Stimulated activated effector memory CD8-positive, alpha-beta T cell treated with anti-CD3 and anti-CD28 coated beads, Interleukin-12 subunit alpha, Interleukin-12 subunit beta, amount 100 ng/mL, for 72 hours (primary cell): Measurements from ENCODE around the gene CCDC184.
A peak's percentile ranks its signal among the peaks of the same experiment; 100 is the strongest.

ENCODE experiments used
- ATAC-seq: fragments of 150-1000 bp; cut with Tn5 transposase; 2 replicates; pipeline ENCODE4 v1.10.0; 2021
- DNase-seq, 2 donors: peaks; one replicate each; pipeline ENCODE4 v3.0.0; 2021 to 2022; ENCODE audit warnings: low spot score in 2 of 2
- H3K27ac Mint-ChIP-seq: one replicate; pipeline ENCODE4 v1.8.0; 2022; ENCODE audit warnings: mild to moderate bottlenecking, mixed read lengths
- H3K36me3 Mint-ChIP-seq: one replicate; pipeline ENCODE4 v1.8.0; 2022; ENCODE audit warnings: mild to moderate bottlenecking, mixed read lengths
- H3K4me1 Mint-ChIP-seq: one replicate; pipeline ENCODE4 v1.8.0; 2022; ENCODE audit warnings: mixed read lengths
- H3K4me3 Mint-ChIP-seq: one replicate; pipeline ENCODE4 v1.8.0; 2022; ENCODE audit warnings: mild to moderate bottlenecking, mixed read lengths
- H3K9me3 Mint-ChIP-seq: one replicate; pipeline ENCODE4 v1.8.0; 2022; ENCODE audit warnings: mixed read lengths

CCDC184 gene

DNA sequence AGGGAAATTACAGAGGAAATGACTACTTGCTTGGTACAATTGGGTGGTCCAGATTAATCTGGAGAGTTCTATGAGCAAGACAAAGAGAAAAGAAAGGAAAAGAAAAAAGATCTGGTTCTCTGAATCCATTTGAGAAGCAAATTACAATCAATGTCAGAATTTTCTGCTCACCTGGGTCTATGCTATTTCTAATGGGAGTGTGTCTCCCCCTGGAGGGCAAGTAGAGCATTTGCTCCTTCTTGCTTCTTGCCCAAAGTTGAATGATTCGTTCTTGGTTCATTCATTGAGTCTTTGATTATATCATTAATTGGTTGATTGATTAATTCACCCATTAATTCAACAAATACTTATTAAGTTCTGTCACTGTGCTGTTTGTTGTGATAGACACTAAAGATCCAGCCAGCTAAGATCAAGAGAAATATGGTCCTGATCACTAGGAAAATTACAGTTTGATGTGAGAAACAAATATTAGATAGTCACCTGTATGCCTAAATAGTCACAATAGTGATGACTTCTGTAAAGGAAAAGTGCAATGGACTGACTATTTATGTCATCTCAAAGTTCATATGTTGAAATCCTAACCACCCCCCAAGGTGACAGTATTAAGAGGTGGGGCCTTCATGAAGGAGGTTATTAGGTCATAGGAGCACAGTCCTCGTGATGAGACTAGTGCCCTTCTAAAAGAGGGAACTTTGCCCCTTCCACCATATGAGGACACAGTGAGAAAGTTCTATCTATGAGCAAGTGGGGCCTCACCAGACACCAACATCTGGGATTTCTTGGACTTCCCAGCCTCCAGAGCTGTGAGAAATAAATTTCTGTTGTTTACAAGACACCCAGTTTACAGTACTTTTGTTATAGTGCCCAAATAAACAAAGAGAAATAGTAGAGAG, 18.1 kb upstream of the CCDC184 start:
- Mint-ChIP-seq H3K9me3 (no peaks in the 10 kb centered on the region), H3K4me1 (no peaks in the 10 kb centered on the region), H3K27ac (no peak overlapping the region), H3K4me3 (no peak overlapping the region), H3K36me3 (no peaks in the 10 kb centered on the region)
- DNase-seq (peak in 1 of 2 donors; percentile 38), ATAC-seq (peak; percentile 60)

GRCh38 chr12:48169011-48169410, 14.4 kb upstream of the CCDC184 start:
- no peak for DNase-seq
- ATAC-seq, result no peak
- Mint-ChIP-seq H3K27ac (no peak overlapping the region), H3K36me3 (no peaks in the 10 kb centered on the region), H3K4me1 (no peaks in the 10 kb centered on the region), H3K9me3 (no peaks in the 10 kb centered on the region), H3K4me3 (no peak overlapping the region)

- no peak for DNase-seq
- Mint-ChIP-seq H3K4me1 (peaks cover 11% of the 10 kb centered on the region), H3K36me3 (no peaks in the 10 kb centered on the region), H3K4me3 (peak overlapping the region; percentile 3), H3K9me3 (no peaks in the 10 kb centered on the region), H3K27ac (no peak overlapping the region)
- no peak for ATAC-seq
Measured at GRCh38 chr12:48175613-48176416, 7.6 kb upstream of the CCDC184 start.

DNA sequence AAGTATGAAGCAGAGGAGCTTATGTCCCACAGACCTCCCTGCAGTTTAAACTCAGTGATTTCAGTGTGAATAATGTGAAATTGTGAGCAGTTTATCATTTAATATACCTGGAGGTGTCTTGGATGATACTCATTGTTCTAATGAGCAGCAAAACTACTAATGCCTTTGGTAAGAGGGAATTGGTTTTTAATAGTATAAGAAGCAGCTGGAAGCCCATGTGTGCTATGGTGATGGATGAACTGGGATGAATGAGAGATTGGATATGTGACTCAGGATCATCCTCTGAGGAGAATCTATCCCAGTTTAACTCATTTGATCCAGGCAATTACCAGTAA, 7.1 kb upstream of the CCDC184 start:
- Mint-ChIP-seq H3K27ac (no peak overlapping the region), H3K4me3 (no peak overlapping the region), H3K9me3 (no peaks in the 10 kb centered on the region), H3K4me1 (peaks cover 11% of the 10 kb centered on the region), H3K36me3 (no peaks in the 10 kb centered on the region)
- DNase-seq (no peak), ATAC-seq (no peak)

GRCh38 chr12:48177982-48178381, 5.5 kb upstream of the CCDC184 start:
- Mint-ChIP-seq H3K9me3 (no peaks in the 10 kb centered on the region), H3K4me3 (no peak overlapping the region), H3K4me1 (peaks cover 20% of the 10 kb centered on the region), H3K36me3 (no peaks in the 10 kb centered on the region), H3K27ac (no peak overlapping the region)
- no peak for ATAC-seq
- DNase-seq, result no peak

DNA sequence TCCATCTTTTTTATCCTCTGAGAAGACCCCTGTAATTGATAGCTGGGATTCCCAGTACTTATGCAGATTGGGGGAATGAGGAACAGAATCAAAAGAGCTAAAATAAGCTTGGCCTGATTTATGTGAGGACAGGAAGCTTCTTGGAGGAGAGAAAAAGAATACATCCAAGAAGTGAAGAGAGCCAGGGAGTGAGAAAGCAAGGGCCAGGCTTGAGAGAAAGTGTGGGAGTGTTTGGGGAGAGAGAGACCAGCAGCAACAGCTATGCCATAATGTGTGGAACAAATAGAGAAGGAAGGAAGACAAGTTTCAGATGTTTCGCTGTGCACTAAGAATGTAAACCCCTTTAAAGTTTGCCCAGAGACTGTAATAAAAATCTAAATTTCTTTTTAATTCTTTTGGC, 4.0 kb upstream of the CCDC184 start:
- Mint-ChIP-seq H3K27ac (no peak overlapping the region), H3K4me3 (no peak overlapping the region)

GRCh38 chr12:48180424-48180823, 3.0 kb upstream of the CCDC184 start:
- DNase-seq (no peak), ATAC-seq (no peak)
- no peaks in the 10 kb centered on the region for H3K9me3 Mint-ChIP-seq
- H3K4me1 Mint-ChIP-seq, result peaks cover 19% of the 10 kb centered on the region
- H3K36me3 Mint-ChIP-seq, result no peaks in the 10 kb centered on the region
- no peak overlapping the region for H3K27ac Mint-ChIP-seq
- H3K4me3 Mint-ChIP-seq, result no peak overlapping the region

More for the DNA sequence above, 4.0 kb upstream of the CCDC184 start:
- DNase-seq (no peak), ATAC-seq (no peak)
- no peaks in the 10 kb centered on the region for H3K9me3 Mint-ChIP-seq
- peaks cover 20% of the 10 kb centered on the region for H3K4me1 Mint-ChIP-seq
- H3K36me3 Mint-ChIP-seq, result no peaks in the 10 kb centered on the region

- Mint-ChIP-seq H3K27ac (peak overlapping the region; percentile 2), H3K9me3 (no peaks in the 10 kb centered on the region), H3K4me1 (peaks cover 19% of the 10 kb centered on the region), H3K36me3 (no peaks in the 10 kb centered on the region), H3K4me3 (no peak overlapping the region)
- DNase-seq (no peak), ATAC-seq (no peak)
Measured at GRCh38 chr12:48180857-48181495, 2.5 kb upstream of the CCDC184 start.

- Mint-ChIP-seq H3K36me3 (no peaks in the 10 kb centered on the region), H3K4me3 (peak overlapping the region; percentile 86), H3K9me3 (no peaks in the 10 kb centered on the region), H3K27ac (no peak overlapping the region), H3K4me1 (peaks cover 21% of the 10 kb centered on the region)
- ATAC-seq (peak; percentile 24), DNase-seq (no peak)
Measured at GRCh38 chr12:48182631-48183030, 813 bp upstream of the CCDC184 start.

GRCh38 chr12:48183876-48184548, 568 bp downstream of the CCDC184 start:
- H3K9me3 Mint-ChIP-seq, result no peaks in the 10 kb centered on the region
- DNase-seq (peak in 1 of 2 donors; percentile 55), ATAC-seq (peak; percentile 30)
- peaks cover 21% of the 10 kb centered on the region for H3K4me1 Mint-ChIP-seq
- H3K27ac Mint-ChIP-seq, result peak overlapping the region; percentile 67
- no peaks in the 10 kb centered on the region for H3K36me3 Mint-ChIP-seq
- H3K4me3 Mint-ChIP-seq, result peak overlapping the region; percentile 86

GRCh38 chr12:48184549-48184922, 1.1 kb downstream of the CCDC184 start:
- Mint-ChIP-seq H3K4me1 (peaks cover 21% of the 10 kb centered on the region), H3K27ac (no peak overlapping the region), H3K4me3 (peak overlapping the region; percentile 86), H3K9me3 (no peaks in the 10 kb centered on the region), H3K36me3 (no peaks in the 10 kb centered on the region)
- ATAC-seq (no peak), DNase-seq (peak in 1 of 2 donors; percentile 47)

DNA sequence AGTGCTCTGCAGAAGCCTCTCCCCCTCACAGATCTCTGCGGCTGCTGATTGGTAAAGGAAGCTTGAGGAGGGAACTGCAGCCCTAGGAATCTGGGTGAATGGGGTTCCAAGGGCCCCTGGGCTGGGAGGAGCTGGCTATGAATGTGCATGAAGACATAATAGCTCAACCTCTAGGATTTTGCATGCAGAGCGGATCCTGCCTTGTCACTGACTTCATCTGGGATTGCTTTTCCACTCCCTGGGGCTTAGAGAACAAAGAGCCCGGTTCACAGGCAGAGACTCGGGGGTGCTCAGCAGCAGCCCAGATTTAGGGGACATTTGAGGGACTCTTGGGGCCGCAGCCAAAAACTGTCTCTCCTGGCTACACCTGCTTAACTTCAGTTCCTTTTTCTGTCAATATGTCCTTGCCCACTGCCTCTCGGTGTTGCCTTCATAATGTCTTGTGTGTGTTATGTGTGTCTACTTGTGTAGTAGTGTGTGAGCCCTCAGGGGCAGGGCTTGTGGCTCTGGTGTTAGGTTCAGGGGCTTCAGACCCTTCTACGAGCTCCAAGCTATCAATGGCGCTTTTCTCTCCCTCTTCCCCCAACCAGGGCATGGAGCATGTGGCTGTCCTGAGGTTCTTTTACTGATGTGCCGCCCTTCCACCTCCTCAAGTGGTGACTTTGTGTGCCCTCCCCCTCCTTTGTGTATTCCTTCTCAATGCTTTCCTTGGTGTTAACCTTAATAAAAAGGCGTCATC, 1.9 kb downstream of the CCDC184 start:
- Mint-ChIP-seq H3K9me3 (no peaks in the 10 kb centered on the region), H3K4me3 (peak overlapping the region; percentile 86), H3K4me1 (peaks cover 21% of the 10 kb centered on the region), H3K36me3 (no peaks in the 10 kb centered on the region), H3K27ac (no peak overlapping the region)
- ATAC-seq (no peak), DNase-seq (no peak)

DNA sequence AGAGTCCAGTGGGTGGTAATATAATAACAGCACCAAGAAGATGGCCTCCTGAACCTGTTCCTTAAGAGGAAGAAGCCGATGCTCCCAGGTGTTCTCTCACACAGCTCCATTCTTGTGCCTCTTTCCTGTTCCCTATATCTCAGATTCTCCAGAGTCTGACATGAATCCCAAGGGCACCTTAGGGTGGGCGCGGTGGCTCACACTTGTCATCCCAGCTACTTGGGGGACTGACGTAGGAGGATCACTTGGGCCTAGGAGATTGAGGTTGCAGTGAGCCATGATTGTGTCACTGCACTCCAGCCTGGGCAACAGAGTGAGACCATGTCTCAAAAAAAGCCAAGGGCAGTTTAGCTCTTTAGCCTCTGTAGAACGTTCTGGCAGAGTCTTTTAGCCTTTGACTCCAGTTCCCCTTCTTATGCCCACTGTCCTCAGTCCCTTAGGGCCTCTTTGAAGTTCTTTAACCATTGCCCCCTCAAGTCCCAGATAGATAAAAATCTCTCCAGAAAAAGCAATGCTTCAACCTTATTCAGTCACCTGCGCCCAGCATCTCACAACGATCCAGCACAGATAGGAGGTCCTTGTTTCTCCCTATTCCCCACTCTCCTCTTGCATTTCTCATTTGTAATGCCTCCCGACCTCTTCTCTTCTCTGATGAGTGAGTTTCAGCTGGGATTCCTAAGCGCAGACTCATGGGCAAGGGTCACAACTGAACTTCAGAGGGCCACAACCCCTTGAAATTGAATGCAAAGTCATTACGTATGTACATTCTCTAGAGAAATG, 4.7 kb downstream of the CCDC184 start:
- Mint-ChIP-seq H3K27ac (no peak overlapping the region), H3K4me1 (peaks cover 12% of the 10 kb centered on the region), H3K36me3 (no peaks in the 10 kb centered on the region), H3K4me3 (no peak overlapping the region), H3K9me3 (no peaks in the 10 kb centered on the region)
- DNase-seq (no peak), ATAC-seq (no peak)
